Right ventricle myocardium inferior (tissue), 1 donor: Measurements from ENCODE around the gene MAPKAP1. TPM values are rescaled to one million over a fixed set of nuclear protein-coding genes. Genes with fewer than 3 reads are reported as not detected.

Source experiments
- ATAC-seq: fragments of 200-7000 bp; cut with Tn5 transposase; one replicate; pipeline ENCODE4 v1.9.1; 2020; ENCODE audit warnings: mild to moderate bottlenecking, moderate library complexity
- DNase-seq: peaks from one replicate; pipeline ENCODE4 v3.0.0; 2021; ENCODE audit errors: missing footprints
- intact Hi-C: fragments of 100-400 bp; cut with DNase I; formaldehyde crosslinking; loops from one replicate; pipeline ENCODE4 v1.11.0; 2022
- total RNA-seq: library from RNA; stranded (reverse); fragmentation: NEBNext Ultra II Directional; extraction: Animal tissue kit (Norgen Biotek cat#: 25700); gene quantifications from one replicate; pipeline ENCODE4 v1.2.1, GENCODE V29; 2021
- donor health status: DM: no; HTN: yes; CAD: no; lungs with severe emphysema.

MAPKAP1 gene
- total RNA-seq, 1 donor from 2014 or later = 122 TPM

- intact Hi-C loops = no loop called here
- DNase-seq = no peak
- no peak for ATAC-seq
These were observed 268.2 kb downstream of the MAPKAP1 start for GRCh38 chr9:125438506-125439433.

GRCh38 chr9:125437771-125438221, 269.2 kb downstream of the MAPKAP1 start:
- intact Hi-C loops = no loop called here

GRCh38 chr9:125436613-125437443, 270.2 kb downstream of the MAPKAP1 start:
- ATAC-seq = peak; percentile 36
- no peak for DNase-seq
- intact Hi-C loops = no loop called here

More at GRCh38 chr9:125437771-125438221, 269.2 kb downstream of the MAPKAP1 start:
- DNase-seq (no peak), ATAC-seq (no peak)

- intact Hi-C loops = no loop called here
- DNase-seq = no peak
- no peak for ATAC-seq
These were observed 271.0 kb downstream of the MAPKAP1 start for GRCh38 chr9:125435776-125436612.

GRCh38 chr9:125434986-125435775, 271.8 kb downstream of the MAPKAP1 start:
- no peak for DNase-seq
- ATAC-seq = no peak
- intact Hi-C loops = no loop called here

- intact Hi-C loops = no loop called here
- ATAC-seq = no peak
- DNase-seq = no peak
These were observed 273.5 kb downstream of the MAPKAP1 start for GRCh38 chr9:125433461-125434011.

GRCh38 chr9:125432715-125433385, 274.2 kb downstream of the MAPKAP1 start:
- ATAC-seq = no peak
- DNase-seq = no peak
- intact Hi-C loops = no loop called here

GRCh38 chr9:125431741-125432271, 275.2 kb downstream of the MAPKAP1 start:
- DNase-seq = no peak
- intact Hi-C loops = no loop called here
- ATAC-seq = no peak

- ATAC-seq (no peak), DNase-seq (no peak)
- intact Hi-C loops = no loop called here
These were observed 276.0 kb downstream of the MAPKAP1 start for GRCh38 chr9:125431012-125431305.

GRCh38 chr9:125430161-125431011, 276.6 kb downstream of the MAPKAP1 start:
- intact Hi-C loops = no loop called here
- DNase-seq (no peak), ATAC-seq (no peak)

GRCh38 chr9:125429476-125430160, 277.4 kb downstream of the MAPKAP1 start:
- ATAC-seq = no peak
- no peak for DNase-seq
- intact Hi-C loops = loop anchor here (5.0 kb wide), 1 partner anchor 203 kb away; no protein-coding TSS in a partner anchor

GRCh38 chr9:125428902-125429467, 278.0 kb downstream of the MAPKAP1 start:
- DNase-seq = no peak
- no peak for ATAC-seq
- intact Hi-C loops = loop anchor here (5.0 kb wide), 1 partner anchor 203 kb away; no protein-coding TSS in a partner anchor

- intact Hi-C loops = loop anchor here (5.0 kb wide), 1 partner anchor 204 kb away; no protein-coding TSS in a partner anchor
- DNase-seq (no peak), ATAC-seq (peak; percentile 38)
These were observed 278.7 kb downstream of the MAPKAP1 start for GRCh38 chr9:125428060-125428901.

GRCh38 chr9:125427556-125427955, 279.5 kb downstream of the MAPKAP1 start:
- DNase-seq (no peak), ATAC-seq (no peak)
- intact Hi-C loops = loop anchor here (5.0 kb wide), 1 partner anchor 205 kb away; no protein-coding TSS in a partner anchor
